Measurements from ENCODE around the gene ACSS1.

GRCh38 chr20:25084626-25085187 is 26.8 kb upstream of the ACSS1 start:
- TF ChIP-seq, protein P1, sequence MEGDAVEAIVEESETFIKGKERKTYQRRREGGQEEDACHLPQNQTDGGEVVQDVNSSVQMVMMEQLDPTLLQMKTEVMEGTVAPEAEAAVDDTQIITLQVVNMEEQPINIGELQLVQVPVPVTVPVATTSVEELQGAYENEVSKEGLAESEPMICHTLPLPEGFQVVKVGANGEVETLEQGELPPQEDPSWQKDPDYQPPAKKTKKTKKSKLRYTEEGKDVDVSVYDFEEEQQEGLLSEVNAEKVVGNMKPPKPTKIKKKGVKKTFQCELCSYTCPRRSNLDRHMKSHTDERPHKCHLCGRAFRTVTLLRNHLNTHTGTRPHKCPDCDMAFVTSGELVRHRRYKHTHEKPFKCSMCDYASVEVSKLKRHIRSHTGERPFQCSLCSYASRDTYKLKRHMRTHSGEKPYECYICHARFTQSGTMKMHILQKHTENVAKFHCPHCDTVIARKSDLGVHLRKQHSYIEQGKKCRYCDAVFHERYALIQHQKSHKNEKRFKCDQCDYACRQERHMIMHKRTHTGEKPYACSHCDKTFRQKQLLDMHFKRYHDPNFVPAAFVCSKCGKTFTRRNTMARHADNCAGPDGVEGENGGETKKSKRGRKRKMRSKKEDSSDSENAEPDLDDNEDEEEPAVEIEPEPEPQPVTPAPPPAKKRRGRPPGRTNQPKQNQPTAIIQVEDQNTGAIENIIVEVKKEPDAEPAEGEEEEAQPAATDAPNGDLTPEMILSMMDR (IDR thresholded peaks at IDR 0.05; ENCODE audit: low read depth, low read length, poor library complexity, severe bottlenecking): no peak
- TF ChIP-seq EZH2phosphoT487 (IDR thresholded peaks at IDR 0.05; ENCODE audit: borderline replicate concordance, low read length): no peak

Measured in DOHH2 (cell line).